Type B pancreatic cell (in vitro differentiated cells): Measurements from ENCODE around the gene MARCHF6. TPM values are rescaled to one million over a fixed set of nuclear protein-coding genes. Genes with fewer than 3 reads are reported as not detected.
"Not testable (repeated sequence)": the region's sequence is repeated elsewhere in the genome, so short reads cannot be mapped to it uniquely, and the experiment has no call there.

Experiments
- DNase-seq: peaks from one replicate; pipeline ENCODE4 v3.0.0; 2021; ENCODE audit warnings: mixed read lengths; ENCODE audit not compliant: unreplicated experiment; ENCODE audit errors: extremely low spot score
- H3K27ac Mint-ChIP-seq: 2 replicates; pipeline ENCODE4 v1.8.0; 2021; ENCODE audit warnings: mild to moderate bottlenecking, mixed read lengths
- H3K27me3 Mint-ChIP-seq: 2 replicates; pipeline ENCODE4 v1.8.0; 2021; ENCODE audit warnings: mixed read lengths
- H3K36me3 Mint-ChIP-seq: 2 replicates; pipeline ENCODE4 v1.8.0; 2021; ENCODE audit warnings: mixed read lengths
- H3K4me1 Mint-ChIP-seq: one replicate; pipeline ENCODE4 v1.8.0; 2021; ENCODE audit warnings: mixed read lengths; ENCODE audit not compliant: unreplicated experiment
- H3K4me3 Mint-ChIP-seq: 2 replicates; pipeline ENCODE4 v1.8.0; 2021; ENCODE audit warnings: mild to moderate bottlenecking, mixed read lengths
- H3K9me3 Mint-ChIP-seq: 2 replicates; pipeline ENCODE4 v1.8.0; 2021; ENCODE audit warnings: mixed read lengths
- total RNA-seq: library from RNA; stranded (reverse); gene quantifications from 2 replicates; pipeline ENCODE4 v1.2.1, GENCODE V29; 2021; ENCODE audit warnings: low replicate concordance
- TF ChIP-seq, protein P1 (sequence below): fragments of 200-600 bp; sonication (generic); conservative IDR thresholded peaks from 2 replicates; pipeline ENCODE4 v1.5.0; 2021; ENCODE audit warnings: antibody characterized with exemption, mild to moderate bottlenecking

MARCHF6 gene
- total RNA-seq, 1 donor from 2014 or later: 199 TPM

DNA sequence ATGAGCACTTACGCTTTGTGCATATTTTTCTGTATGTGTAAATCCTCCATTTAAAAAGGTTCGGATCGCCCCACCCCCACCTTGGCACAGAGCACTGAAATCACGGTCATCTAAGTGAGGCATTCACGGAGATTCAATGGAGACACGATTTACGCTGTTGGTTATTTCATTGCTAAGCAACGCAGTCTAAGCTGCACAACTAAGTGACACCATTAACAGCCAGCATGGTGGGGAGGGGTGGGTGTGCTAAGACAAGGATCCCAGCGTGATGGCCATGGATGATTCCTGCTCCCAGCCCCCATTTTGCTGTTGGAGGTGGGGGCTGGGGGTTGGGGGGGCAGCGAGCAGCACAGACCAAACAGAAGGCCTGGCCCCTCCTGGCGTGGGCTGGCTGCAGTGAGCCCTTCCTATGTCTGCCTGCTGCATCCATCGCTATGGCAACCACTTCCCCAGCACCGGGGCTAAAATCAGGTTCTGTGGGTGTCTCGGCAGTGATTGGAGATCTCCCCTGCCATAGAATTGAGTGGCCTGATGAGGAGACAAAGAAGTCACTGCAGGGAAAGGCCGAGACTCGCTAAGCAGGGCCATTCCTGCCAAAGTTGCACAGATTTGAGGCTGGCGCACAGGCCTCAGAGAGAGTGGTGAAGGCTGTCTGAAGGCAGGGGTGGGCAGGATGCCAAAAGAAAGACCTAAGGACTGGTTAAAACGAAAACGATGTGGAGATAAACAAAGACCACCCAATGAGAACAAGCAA is 14.3 kb upstream of the MARCHF6 start:
- Mint-ChIP-seq H3K36me3 (no peaks in the 10 kb centered on the region), H3K27me3 (peaks cover 14% of the 10 kb centered on the region), H3K9me3 (no peaks in the 10 kb centered on the region), H3K4me3 (peak overlapping the region; percentile 70), H3K27ac (peak overlapping the region; percentile 61), H3K4me1 (peaks cover 14% of the 10 kb centered on the region)
- no peak for DNase-seq
- TF ChIP-seq, protein P1, sequence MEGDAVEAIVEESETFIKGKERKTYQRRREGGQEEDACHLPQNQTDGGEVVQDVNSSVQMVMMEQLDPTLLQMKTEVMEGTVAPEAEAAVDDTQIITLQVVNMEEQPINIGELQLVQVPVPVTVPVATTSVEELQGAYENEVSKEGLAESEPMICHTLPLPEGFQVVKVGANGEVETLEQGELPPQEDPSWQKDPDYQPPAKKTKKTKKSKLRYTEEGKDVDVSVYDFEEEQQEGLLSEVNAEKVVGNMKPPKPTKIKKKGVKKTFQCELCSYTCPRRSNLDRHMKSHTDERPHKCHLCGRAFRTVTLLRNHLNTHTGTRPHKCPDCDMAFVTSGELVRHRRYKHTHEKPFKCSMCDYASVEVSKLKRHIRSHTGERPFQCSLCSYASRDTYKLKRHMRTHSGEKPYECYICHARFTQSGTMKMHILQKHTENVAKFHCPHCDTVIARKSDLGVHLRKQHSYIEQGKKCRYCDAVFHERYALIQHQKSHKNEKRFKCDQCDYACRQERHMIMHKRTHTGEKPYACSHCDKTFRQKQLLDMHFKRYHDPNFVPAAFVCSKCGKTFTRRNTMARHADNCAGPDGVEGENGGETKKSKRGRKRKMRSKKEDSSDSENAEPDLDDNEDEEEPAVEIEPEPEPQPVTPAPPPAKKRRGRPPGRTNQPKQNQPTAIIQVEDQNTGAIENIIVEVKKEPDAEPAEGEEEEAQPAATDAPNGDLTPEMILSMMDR: no peak

DNA sequence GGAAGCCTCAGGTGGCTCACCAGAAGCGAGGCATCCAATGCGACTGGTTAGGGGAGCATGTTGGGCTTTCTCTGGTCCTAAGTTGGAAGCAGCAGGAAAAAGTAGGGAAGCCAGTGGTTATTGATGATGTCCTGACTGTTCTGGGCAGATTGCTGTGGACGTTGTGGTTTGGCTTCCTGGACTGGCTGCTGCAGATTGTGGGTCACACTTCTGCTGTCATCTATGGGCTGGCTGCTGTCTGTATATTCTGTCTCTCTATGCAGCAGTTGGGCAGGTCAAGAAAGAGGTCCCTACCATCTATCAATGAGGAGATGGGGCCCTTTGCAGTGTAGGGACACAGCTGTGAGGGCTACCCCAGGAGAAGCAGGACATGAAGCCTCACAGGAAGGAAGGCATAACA is 13.5 kb upstream of the MARCHF6 start:
- no peak for DNase-seq
- peak overlapping the region; percentile 61 for H3K27ac Mint-ChIP-seq
- no peak overlapping the region for H3K4me3 Mint-ChIP-seq
- peaks cover 7% of the 10 kb centered on the region for H3K27me3 Mint-ChIP-seq
- no peaks in the 10 kb centered on the region for H3K9me3 Mint-ChIP-seq
- peaks cover 14% of the 10 kb centered on the region for H3K4me1 Mint-ChIP-seq
- TF ChIP-seq, protein P1: no peak
- no peaks in the 10 kb centered on the region for H3K36me3 Mint-ChIP-seq

DNA sequence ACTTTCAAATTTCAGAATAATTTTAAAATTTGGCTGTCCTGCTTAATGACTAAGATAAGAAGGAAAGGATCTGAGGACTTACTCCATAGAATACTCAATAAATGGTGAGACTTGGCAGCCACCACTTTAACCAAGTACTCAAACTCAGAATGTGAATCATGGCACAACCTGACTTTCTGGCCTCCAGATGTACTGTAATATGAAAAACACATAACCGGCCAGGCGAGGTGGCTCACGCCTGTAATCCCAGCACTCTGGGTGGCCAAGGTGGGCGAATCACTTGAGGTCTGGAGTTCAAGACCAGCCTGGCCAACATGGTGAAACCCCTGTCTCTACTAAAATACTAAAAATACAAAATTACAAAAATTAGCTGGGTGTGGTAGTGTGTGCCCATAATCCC is 10.0 kb upstream of the MARCHF6 start:
- H3K4me1 Mint-ChIP-seq: peaks cover 14% of the 10 kb centered on the region
- H3K27ac Mint-ChIP-seq: no peak overlapping the region
- H3K9me3 Mint-ChIP-seq: no peaks in the 10 kb centered on the region
- no peak overlapping the region for H3K4me3 Mint-ChIP-seq
- no peaks in the 10 kb centered on the region for H3K36me3 Mint-ChIP-seq
- TF ChIP-seq, protein P1: no peak
- DNase-seq: no peak
- H3K27me3 Mint-ChIP-seq: no peaks in the 10 kb centered on the region

DNA sequence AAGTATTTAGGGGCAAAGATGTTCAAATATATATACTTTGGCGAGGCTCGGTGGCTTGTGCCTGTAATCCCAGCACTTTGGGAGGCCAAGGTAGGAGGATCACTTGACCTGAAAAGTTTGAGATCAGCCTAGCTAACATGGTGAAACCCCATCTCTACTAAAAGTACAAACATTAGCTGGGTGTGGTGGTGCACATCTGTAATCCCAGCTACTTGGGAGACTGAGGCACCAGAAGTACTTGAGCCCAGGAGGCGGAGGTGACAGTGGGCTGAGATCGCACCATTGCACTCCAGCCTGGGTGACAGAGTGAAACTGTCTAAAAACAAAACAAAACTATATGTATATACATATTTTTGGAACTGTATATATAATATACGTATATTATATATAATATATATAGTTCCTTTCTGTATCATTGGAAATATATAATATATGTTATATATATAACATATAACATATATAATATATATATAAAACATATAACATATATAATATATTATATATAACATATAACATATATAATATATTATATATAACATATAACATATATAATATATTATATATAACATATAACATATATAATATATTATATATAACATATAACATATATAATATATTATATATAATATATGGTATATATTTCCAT is 8.9 kb upstream of the MARCHF6 start:
- H3K9me3 Mint-ChIP-seq, H3K27me3 Mint-ChIP-seq, H3K27ac Mint-ChIP-seq, H3K4me3 Mint-ChIP-seq, H3K36me3 Mint-ChIP-seq, DNase-seq, H3K4me1 Mint-ChIP-seq: not testable (repeated sequence)

DNA sequence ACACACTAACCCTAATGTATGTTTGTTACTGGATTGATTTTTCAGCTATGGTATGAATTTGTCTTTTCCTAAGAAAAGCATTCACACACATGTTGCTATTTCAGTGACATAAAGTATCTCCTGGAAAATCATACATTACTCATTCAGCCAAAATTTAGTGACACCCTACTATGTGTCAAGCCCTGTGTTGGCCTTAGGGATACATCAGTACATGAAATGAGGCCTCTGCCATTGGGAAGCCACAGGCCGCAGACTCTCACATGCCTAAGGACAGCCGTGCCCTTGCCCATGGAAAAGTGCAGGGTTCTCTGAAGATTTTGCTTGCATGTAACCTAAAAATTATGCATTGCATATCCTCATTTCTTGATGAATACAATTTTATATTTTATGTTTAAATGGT is 5.2 kb upstream of the MARCHF6 start:
- H3K27ac Mint-ChIP-seq: no peak overlapping the region
- no peak overlapping the region for H3K4me3 Mint-ChIP-seq
- no peaks in the 10 kb centered on the region for H3K9me3 Mint-ChIP-seq
- peaks cover 9% of the 10 kb centered on the region for H3K4me1 Mint-ChIP-seq
- no peaks in the 10 kb centered on the region for H3K36me3 Mint-ChIP-seq
- DNase-seq: no peak
- H3K27me3 Mint-ChIP-seq: no peaks in the 10 kb centered on the region
- TF ChIP-seq, protein P1: no peak

DNA sequence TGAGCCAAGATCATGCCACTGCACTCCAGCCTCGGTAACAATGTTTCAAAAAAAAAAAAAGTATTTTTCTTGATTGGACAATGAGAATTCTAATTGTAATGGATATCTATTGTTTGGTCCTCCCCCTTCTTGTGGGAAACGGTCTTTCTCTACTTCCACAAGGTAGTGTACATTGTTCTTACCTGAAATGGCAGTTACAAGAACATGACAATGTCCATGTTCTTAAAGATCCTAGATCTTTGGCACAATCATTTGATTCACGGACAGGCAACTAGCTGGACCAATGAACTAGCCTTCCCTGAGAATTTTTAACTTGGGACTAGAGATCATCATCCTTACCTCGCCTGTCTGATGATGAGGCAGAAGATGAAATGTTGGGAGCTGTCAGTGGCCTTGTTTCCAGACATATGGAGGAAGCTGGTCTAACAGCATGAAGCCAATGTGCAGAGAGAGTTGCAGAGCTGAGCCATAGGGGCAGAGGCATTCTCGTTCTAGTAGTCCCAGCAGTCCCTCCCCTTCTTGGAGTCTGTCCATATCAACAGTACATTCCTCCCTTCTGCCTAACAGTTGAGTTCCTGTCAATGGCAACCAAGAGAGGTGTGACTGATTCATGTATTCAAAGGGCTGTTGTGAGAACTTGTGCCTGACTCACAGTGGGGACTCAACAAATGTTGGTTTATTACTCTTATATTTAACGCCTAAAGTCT is 2.1 kb upstream of the MARCHF6 start:
- H3K4me1 Mint-ChIP-seq: peaks cover 15% of the 10 kb centered on the region
- peak overlapping the region; percentile 93 for H3K4me3 Mint-ChIP-seq
- peak overlapping the region; percentile 98 for H3K27ac Mint-ChIP-seq
- TF ChIP-seq, protein P1: no peak
- H3K9me3 Mint-ChIP-seq: no peaks in the 10 kb centered on the region
- H3K27me3 Mint-ChIP-seq: no peaks in the 10 kb centered on the region
- no peaks in the 10 kb centered on the region for H3K36me3 Mint-ChIP-seq
- DNase-seq: no peak
